Testis (tissue), 2 donors: ENCODE data around the gene SCN9A.

Experiments used
- CTCF ChIP-seq, 3 experiments: fragments of 450-650 bp in 2 of 3; fragments of 200-600 bp in 1 of 3; sonication (generic) in 1 of 3; IDR thresholded peaks; one replicate each; pipeline ENCODE4 v1.5.1; 2016 to 2019; ENCODE audit warnings: antibody characterized with exemption in 3 of 3, mild to moderate bottlenecking in 2 of 3, moderate library complexity in 1 of 3
- POLR2A ChIP-seq: fragments of 450-650 bp; IDR thresholded peaks from one replicate; pipeline ENCODE4 v1.6.1; 2017; ENCODE audit warnings: antibody characterized with exemption, mild to moderate bottlenecking, moderate library complexity

- TF ChIP-seq CTCF (IDR thresholded peaks at IDR 0.05) = no peak
- no peak for TF ChIP-seq POLR2A
Observed at GRCh38 chr2:166373539-166373938, 2.2 kb downstream of the SCN9A start.
